Heart left ventricle (tissue), 16 donors: Measurements from ENCODE around the gene PTTG1IP. TPM values are rescaled to one million over a fixed set of nuclear protein-coding genes. Genes with fewer than 3 reads are reported as not detected.

Experiments
- ATAC-seq, 4 donors: fragments of 200-7000 bp; cut with Tn5 transposase; one replicate each; pipeline ENCODE4 v1.9.1; 2020 to 2022; ENCODE audit warnings: moderate library complexity in 4 of 4, mild to moderate bottlenecking in 3 of 4, moderate number of reproducible peaks in 1 of 4
- DNase-seq, 5 donors: peaks; one replicate each; pipeline ENCODE4 v3.0.0-alpha.2; 2020
- H3K27ac ChIP-seq, 12 donors: fragments of 200-600 bp; sonication (generic) in 4 of 12; one replicate each; pipeline versions ENCODE4 v1.5.0 to v1.8.0; 2016 to 2022; ENCODE audit warnings: mild to moderate bottlenecking in 2 of 12
- H3K27me3 ChIP-seq, 9 donors: fragments of 200-600 bp; sonication (generic) in 2 of 9; one replicate each; pipeline versions ENCODE4 v1.5.1 to v1.8.0; 2016 to 2022; ENCODE audit warnings: mild to moderate bottlenecking in 3 of 9
- H3K36me3 ChIP-seq, 9 donors: fragments of 200-600 bp; sonication (generic) in 2 of 9; one replicate each; pipeline versions ENCODE4 v1.5.0 to v1.8.0; 2018 to 2022; ENCODE audit warnings: mild to moderate bottlenecking in 2 of 9
- H3K4me1 ChIP-seq, 12 donors: fragments of 200-600 bp; sonication (generic) in 4 of 12; one replicate each; pipeline versions ENCODE4 v1.5.0 to v1.8.0; 2016 to 2022; ENCODE audit warnings: mild to moderate bottlenecking in 3 of 12
- H3K4me3 ChIP-seq, 12 donors: fragments of 200-600 bp; sonication (generic) in 4 of 12; one replicate each; pipeline versions ENCODE4 v1.5.0 to v1.8.0; 2017 to 2022; ENCODE audit warnings: mild to moderate bottlenecking in 9 of 12, moderate library complexity in 4 of 12
- H3K9me3 ChIP-seq, 12 donors: fragments of 200-600 bp; sonication (generic) in 4 of 12; one replicate each; pipeline versions ENCODE4 v1.5.0 to v1.8.0; 2016 to 2022; ENCODE audit warnings: mild to moderate bottlenecking in 1 of 12
- POLR2A ChIP-seq, 2 donors: fragments of 450-650 bp; IDR thresholded peaks; one replicate each; pipeline ENCODE4 v1.6.1; 2017; ENCODE audit warnings: antibody characterized with exemption in 2 of 2, mild to moderate bottlenecking in 2 of 2, moderate library complexity in 2 of 2
- WGBS, 4 donors: extraction: QIAGEN DNeasy Blood & Tissue Kit in 2 of 4; methylation state at CpG; one replicate each; pipeline versions ENCODE4 v1.1.5 to v1.1.7; 2013 to 2018; 5-methylcytosine and 5-hydroxymethylcytosine counted together
- intact Hi-C, 10 donors: fragments of 100-400 bp; cut with DNase I; formaldehyde crosslinking; loops; one replicate each; pipeline versions ENCODE4 v1.11.1 to v1.14.2; 2022
- polyA plus RNA-seq, 2 donors: library from polyadenylated mRNA; stranded (reverse); fragments of 200-250 nt; gene quantifications; one replicate each; pipeline ENCODE4 v1.2.3, GENCODE V29; 2013
- total RNA-seq, 9 donors: library from RNA; depleted of rRNA in 2 of 9; stranded (reverse); fragments of >200 nt in 2 of 9; fragmentation: NEBNext Ultra II Directional in 3 of 9; extraction: Animal tissue kit (Norgen Biotek cat#: 25700) in 3 of 9; gene quantifications; one replicate each; pipeline versions ENCODE4 v1.1.0 to v1.2.4, GENCODE V29; 2016 to 2023
- TF ChIP-seq, protein P1 (sequence below), 12 donors: fragments of 200-600 bp; sonication (generic) in 4 of 12; IDR thresholded peaks; one replicate each; pipeline versions ENCODE4 v1.5.0 to v1.8.0; 2018 to 2022; ENCODE audit warnings: antibody characterized with exemption in 12 of 12, mild to moderate bottlenecking in 5 of 12
- donor health status: ischemic (EF 13 %, LVEDD 7.1; RV severe dilation, severe dysfunction).
- donor health status: healthy with polysubstance abuse.
- donor health status: DM: no; HTN: yes; CAD: no.
- donor health status: DM: no; HTN: no; CAD: no.
- donor health status: ischemic (EF 25% LVEDD 6.9; RV normal size, moderate dysfunction).
- donor health status: ischemic (EF 25% LVEDD 5.7; RV mildly dilated, moderate dysfunction).
- donor health status: healthy.
- donor health status: DM: yes; HTN: yes; CAD: no.
- donor health status: ischemic (EF 35%, LVEDD 5.7; RV mildly dilated, moderate dysfunction).
- donor health status: nonischemic (EF 11% LVEDD 7.7; RV severe dilation, severe dysfunction).
- donor health status: DM: yes; HTN: yes; CAD: no.
- donor health status: PGD.
- donor health status: ischemic (EF 29% LVEDD 5.4; RV normal size, mild dysfunction).
- donor health status: nonischemic (EF 23%, LVEDD 6.1; RV moderate dilation, normal function).

PTTG1IP gene
- total and polyA plus RNA-seq, 11 donors, result 126 to 319 (median 172) TPM

DNA sequence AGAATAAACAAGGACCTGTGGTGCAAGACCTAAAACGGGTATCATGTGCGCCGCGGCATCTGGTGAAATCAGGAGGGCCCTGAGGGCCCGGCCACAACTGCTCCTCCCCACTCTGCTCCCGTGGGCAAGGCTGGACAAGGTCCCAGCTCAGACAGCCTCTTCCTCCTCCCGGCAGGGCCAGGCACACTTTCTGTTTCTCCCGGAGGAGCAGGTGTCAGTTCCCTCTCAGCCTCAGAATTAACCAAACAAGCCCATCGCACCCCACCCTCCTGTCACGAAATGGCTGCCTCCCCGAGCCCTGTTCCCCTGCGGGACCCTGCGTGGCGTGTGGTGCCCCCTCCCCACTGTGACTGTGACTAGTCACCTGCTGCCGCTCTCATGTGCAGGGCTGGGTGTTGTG lies 15.2 kb downstream of the PTTG1IP start:
- H3K27me3 ChIP-seq, result no peaks in the 10 kb centered on the region
- ATAC-seq (peak in 2 of 4 donors; percentile 40 to 59), DNase-seq (peak in 1 of 5 donors; percentile 60)
- H3K9me3 ChIP-seq, result no peaks in the 10 kb centered on the region
- H3K36me3 ChIP-seq, result peaks cover 0 to 97% (median 87%) of the 10 kb centered on the region in 9 donors
- H3K4me1 ChIP-seq, result peaks cover 4 to 64% (median 26%) of the 10 kb centered on the region in 12 donors
- intact Hi-C loops, result no loop called here
- H3K4me3 ChIP-seq, result no peak overlapping the region
- peak overlapping the region in 5 of 12 donors; percentile 13 to 60 (median 38) for H3K27ac ChIP-seq
- no peak for TF ChIP-seq POLR2A (IDR thresholded peaks at IDR 0.05)
- TF ChIP-seq, protein P1, sequence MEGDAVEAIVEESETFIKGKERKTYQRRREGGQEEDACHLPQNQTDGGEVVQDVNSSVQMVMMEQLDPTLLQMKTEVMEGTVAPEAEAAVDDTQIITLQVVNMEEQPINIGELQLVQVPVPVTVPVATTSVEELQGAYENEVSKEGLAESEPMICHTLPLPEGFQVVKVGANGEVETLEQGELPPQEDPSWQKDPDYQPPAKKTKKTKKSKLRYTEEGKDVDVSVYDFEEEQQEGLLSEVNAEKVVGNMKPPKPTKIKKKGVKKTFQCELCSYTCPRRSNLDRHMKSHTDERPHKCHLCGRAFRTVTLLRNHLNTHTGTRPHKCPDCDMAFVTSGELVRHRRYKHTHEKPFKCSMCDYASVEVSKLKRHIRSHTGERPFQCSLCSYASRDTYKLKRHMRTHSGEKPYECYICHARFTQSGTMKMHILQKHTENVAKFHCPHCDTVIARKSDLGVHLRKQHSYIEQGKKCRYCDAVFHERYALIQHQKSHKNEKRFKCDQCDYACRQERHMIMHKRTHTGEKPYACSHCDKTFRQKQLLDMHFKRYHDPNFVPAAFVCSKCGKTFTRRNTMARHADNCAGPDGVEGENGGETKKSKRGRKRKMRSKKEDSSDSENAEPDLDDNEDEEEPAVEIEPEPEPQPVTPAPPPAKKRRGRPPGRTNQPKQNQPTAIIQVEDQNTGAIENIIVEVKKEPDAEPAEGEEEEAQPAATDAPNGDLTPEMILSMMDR (IDR thresholded peaks at IDR 0.05), result no peak
- 57 to 73% (median 66%) methylated on average over 13 to 15 of the region's 15 CpGs for WGBS, 4 donors

DNA sequence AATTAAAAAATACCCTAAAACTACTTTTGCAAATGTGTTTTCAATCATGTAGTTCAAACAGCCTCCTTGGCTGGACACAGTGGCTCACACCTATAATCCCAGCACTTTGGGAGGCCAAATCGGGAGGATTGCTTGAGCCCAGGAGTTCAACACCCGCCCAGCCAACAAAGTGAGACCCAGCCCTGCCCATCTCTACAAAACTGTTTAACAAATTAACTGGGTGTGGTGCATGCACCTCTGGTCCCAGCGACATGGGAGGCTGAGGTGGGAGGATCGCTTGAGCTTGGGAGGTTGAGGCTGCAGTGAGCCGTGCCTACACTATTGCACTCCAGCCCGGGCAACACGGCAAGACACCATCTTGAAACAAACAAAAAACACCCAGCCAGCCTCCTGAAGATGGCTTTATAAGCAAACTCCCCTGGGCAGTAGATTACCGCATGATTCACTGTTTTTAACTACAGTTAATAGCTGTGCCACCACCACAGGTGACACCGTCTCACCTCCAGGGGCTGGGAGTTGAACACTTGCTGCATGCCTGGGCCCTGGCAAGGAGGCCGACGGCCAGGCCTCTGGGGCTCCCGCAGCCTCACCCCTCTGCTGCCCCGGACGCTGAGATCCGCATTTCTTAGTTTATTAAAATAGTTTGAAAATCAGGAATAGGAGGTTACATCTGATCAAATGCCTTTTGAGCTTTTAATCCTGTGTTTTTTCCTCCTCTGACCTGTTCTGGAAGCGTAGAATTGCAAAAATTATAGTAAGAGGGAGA lies 16.2 kb downstream of the PTTG1IP start:
- H3K9me3 ChIP-seq, result no peaks in the 10 kb centered on the region
- ATAC-seq, result no peak
- no peak for DNase-seq
- no peaks in the 10 kb centered on the region for H3K27me3 ChIP-seq
- WGBS, 4 donors, result 89 to 97% (median 92%) methylated on average over 16 of the region's 16 CpGs
- TF ChIP-seq, protein P1 (IDR thresholded peaks at IDR 0.05), result no peak
- TF ChIP-seq POLR2A (IDR thresholded peaks at IDR 0.05), result no peak
- no peak overlapping the region for H3K4me3 ChIP-seq
- peak overlapping the region in 4 of 12 donors; percentile 14 to 60 (median 40) for H3K27ac ChIP-seq
- intact Hi-C loops, result no loop called here
- peaks cover 0 to 99% (median 84%) of the 10 kb centered on the region in 9 donors for H3K36me3 ChIP-seq
- H3K4me1 ChIP-seq, result peaks cover 4 to 55% (median 28%) of the 10 kb centered on the region in 12 donors

- peaks cover 4 to 54% (median 24%) of the 10 kb centered on the region in 12 donors for H3K4me1 ChIP-seq
- H3K27ac ChIP-seq, result peak overlapping the region in 2 of 12 donors; percentile 29 to 58
- H3K36me3 ChIP-seq, result peaks cover 0 to 100% (median 87%) of the 10 kb centered on the region in 9 donors
- no peaks in the 10 kb centered on the region for H3K9me3 ChIP-seq
- H3K27me3 ChIP-seq, result no peaks in the 10 kb centered on the region
- DNase-seq (no peak), ATAC-seq (no peak)
- no peak overlapping the region for H3K4me3 ChIP-seq
- intact Hi-C loops, result no loop called here
- 90 to 93% (median 91%) methylated on average over 17 of the region's 17 CpGs for WGBS, 4 donors
- TF ChIP-seq, protein P1 (IDR thresholded peaks at IDR 0.05), result no peak
- TF ChIP-seq POLR2A (IDR thresholded peaks at IDR 0.05), result no peak
Measured at GRCh38 chr21:44856131-44856530, 17.4 kb downstream of the PTTG1IP start.

DNA sequence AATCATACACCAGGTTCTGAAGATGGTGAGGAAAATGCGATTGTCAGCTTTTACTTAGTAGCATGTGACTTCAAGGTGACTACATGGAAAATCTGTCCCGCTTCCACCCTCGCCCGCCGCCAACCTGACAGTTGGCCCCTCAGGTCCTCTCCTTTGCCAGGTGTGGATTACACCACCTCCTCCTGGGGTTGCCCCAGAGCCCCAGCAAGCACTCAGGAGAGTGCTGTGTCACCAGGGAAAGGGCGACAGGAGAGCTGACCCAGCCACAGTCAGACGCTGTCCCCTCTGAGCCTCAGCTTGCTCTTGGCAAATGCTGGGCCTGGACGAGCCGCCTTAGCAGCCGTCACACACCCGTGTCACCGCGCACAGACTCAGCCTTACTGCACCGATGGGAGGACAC lies 17.9 kb downstream of the PTTG1IP start:
- ATAC-seq (peak in 3 of 4 donors; percentile 25 to 67 (median 60)), DNase-seq (peak in 1 of 5 donors; percentile 64)
- H3K27ac ChIP-seq, result peak overlapping the region in 5 of 12 donors; percentile 13 to 58 (median 35)
- intact Hi-C loops, result no loop called here
- H3K9me3 ChIP-seq, result no peaks in the 10 kb centered on the region
- WGBS, 4 donors, result 67 to 82% (median 79%) methylated on average over 14 of the region's 14 CpGs
- peaks cover 0 to 100% (median 88%) of the 10 kb centered on the region in 9 donors for H3K36me3 ChIP-seq
- no peak for TF ChIP-seq POLR2A (IDR thresholded peaks at IDR 0.05)
- TF ChIP-seq, protein P1 (IDR thresholded peaks at IDR 0.05), result no peak
- peaks cover 4 to 55% (median 24%) of the 10 kb centered on the region in 12 donors for H3K4me1 ChIP-seq
- no peak overlapping the region for H3K4me3 ChIP-seq
- no peaks in the 10 kb centered on the region for H3K27me3 ChIP-seq
